ENCODE data around the gene QPRT.
"Not testable (repeated sequence)": the region's sequence is repeated elsewhere in the genome, so short reads cannot be mapped to it uniquely, and the experiment has no call there.

The QPRT gene

DNA sequence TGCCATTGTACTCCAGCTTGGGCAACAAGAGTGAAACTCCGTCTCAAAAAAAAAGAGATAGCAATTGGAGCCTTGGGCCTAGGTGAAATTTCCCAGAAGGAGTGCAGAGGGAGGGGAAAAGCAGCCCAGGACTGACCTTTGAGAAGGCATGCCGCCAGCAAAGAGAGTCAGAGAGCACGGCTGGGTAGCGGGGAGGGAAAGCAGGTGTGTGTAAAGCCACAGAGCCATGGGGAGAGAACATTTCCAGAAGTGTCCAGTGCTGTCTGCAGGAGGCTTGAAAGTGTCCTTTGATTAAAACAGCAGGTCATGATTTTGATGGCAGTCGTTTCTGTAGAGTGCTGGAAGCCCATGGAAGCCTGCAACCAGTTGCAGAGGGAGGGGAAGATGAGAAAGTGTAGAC, 58.7 kb downstream of the QPRT start:
- peaks cover 3% of the 10 kb centered on the region for H3K27me3 ChIP-seq (replicated peaks)
- H3K27ac ChIP-seq = no peak overlapping the region
- DNase-seq = no peak
- in situ Hi-C loops (cut with HindIII; ENCODE audit: low pct_ligation_motif_present, low sequenced_read_pairs) = no loop called here
- TF ChIP-seq, protein P1, sequence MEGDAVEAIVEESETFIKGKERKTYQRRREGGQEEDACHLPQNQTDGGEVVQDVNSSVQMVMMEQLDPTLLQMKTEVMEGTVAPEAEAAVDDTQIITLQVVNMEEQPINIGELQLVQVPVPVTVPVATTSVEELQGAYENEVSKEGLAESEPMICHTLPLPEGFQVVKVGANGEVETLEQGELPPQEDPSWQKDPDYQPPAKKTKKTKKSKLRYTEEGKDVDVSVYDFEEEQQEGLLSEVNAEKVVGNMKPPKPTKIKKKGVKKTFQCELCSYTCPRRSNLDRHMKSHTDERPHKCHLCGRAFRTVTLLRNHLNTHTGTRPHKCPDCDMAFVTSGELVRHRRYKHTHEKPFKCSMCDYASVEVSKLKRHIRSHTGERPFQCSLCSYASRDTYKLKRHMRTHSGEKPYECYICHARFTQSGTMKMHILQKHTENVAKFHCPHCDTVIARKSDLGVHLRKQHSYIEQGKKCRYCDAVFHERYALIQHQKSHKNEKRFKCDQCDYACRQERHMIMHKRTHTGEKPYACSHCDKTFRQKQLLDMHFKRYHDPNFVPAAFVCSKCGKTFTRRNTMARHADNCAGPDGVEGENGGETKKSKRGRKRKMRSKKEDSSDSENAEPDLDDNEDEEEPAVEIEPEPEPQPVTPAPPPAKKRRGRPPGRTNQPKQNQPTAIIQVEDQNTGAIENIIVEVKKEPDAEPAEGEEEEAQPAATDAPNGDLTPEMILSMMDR (IDR thresholded peaks at IDR 0.05; ENCODE audit: low read depth, low read length, missing control alignments) = no peak
- H3K4me3 ChIP-seq (ENCODE audit: low read depth, low read length) = no peak overlapping the region
- H3K36me3 ChIP-seq (replicated peaks) = no peaks in the 10 kb centered on the region

DNA sequence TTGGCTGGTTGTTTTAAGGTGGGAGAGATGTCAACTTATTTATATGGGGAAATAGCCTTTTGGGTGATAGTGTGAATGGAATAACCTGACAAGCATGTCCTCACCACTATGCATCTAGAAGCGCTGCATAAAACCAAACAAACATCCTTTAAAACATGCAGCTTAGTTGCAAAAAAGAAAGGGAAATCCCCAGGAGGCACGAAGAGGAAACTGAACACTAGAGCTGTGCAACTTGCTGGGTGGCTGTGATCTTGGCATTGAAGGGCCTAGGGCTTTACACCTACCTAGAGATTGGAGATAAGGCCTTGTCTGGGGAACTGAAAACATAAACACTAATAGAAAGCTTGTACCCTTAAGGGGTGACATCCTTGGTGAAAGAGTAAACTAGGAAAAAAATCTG, 59.5 kb downstream of the QPRT start:
- no peak for DNase-seq
- Histone ChIP-seq H3K27ac (no peak overlapping the region), H3K4me3 (ENCODE audit: low read depth, low read length) (no peak overlapping the region), H3K36me3 (replicated peaks) (no peaks in the 10 kb centered on the region), H3K27me3 (replicated peaks) (peaks cover 3% of the 10 kb centered on the region)
- TF ChIP-seq, protein P1 (IDR thresholded peaks at IDR 0.05; ENCODE audit: low read depth, low read length, missing control alignments) = no peak
- in situ Hi-C loops (cut with HindIII; ENCODE audit: low pct_ligation_motif_present, low sequenced_read_pairs) = no loop called here

DNA sequence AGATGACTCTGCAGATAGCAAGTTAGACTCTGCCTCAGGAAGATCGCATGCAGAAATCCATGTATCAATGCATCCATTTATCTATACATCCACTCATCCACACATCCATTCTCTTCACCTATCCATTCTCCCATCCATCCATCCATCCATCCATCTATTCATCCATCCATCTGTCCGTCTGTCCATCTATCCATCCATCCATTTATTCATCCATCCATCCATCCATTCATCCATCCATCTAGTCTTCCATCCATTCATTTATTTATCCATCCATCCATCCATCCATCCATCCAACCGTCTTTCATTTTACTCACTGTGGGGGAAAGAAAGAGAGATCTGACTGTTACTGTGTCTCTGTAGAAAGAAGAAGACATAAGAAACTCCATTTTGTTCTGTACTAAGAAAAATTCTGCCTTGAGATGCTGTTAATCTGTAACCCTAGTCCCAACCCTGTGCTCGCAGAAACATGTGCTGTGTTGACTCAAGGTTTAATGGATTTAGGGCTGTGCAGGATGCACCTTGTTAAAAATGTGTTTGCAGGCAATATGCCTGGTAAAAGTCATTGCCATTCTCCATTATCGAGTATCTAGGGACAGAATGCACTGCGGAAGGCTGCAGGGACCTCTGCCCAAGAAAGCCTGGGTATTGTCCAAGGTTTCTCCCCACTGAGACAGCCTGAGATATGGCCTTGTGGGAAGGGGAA, 61.1 kb downstream of the QPRT start:
- in situ Hi-C loops (cut with HindIII; ENCODE audit: low pct_ligation_motif_present, low sequenced_read_pairs); H3K4me3 ChIP-seq (ENCODE audit: low read depth, low read length); H3K27me3 ChIP-seq (replicated peaks); DNase-seq; H3K27ac ChIP-seq; H3K36me3 ChIP-seq (replicated peaks): not testable (repeated sequence)

DNA sequence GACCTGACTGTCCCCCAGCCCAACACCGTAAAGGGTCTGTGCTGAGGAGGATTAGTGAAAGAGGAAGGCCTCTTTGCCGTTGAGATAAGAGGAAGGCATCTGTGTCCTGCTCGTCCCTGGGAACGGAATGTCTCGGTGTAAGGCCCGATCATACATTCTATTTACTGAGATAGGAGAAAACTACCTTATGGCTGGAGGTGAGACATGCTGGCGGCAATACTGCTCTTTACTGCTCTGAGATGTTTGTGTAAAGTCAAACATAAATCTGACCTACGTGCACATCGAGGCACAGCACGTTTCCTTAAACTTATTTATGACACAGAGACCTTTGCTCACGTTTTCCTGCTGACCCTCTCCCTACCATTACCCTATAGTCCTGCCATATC, 61.6 kb downstream of the QPRT start:
- H3K4me3 ChIP-seq (ENCODE audit: low read depth, low read length); H3K36me3 ChIP-seq (replicated peaks); H3K27ac ChIP-seq; DNase-seq; H3K27me3 ChIP-seq (replicated peaks); in situ Hi-C loops (cut with HindIII; ENCODE audit: low pct_ligation_motif_present, low sequenced_read_pairs): not testable (repeated sequence)

DNA sequence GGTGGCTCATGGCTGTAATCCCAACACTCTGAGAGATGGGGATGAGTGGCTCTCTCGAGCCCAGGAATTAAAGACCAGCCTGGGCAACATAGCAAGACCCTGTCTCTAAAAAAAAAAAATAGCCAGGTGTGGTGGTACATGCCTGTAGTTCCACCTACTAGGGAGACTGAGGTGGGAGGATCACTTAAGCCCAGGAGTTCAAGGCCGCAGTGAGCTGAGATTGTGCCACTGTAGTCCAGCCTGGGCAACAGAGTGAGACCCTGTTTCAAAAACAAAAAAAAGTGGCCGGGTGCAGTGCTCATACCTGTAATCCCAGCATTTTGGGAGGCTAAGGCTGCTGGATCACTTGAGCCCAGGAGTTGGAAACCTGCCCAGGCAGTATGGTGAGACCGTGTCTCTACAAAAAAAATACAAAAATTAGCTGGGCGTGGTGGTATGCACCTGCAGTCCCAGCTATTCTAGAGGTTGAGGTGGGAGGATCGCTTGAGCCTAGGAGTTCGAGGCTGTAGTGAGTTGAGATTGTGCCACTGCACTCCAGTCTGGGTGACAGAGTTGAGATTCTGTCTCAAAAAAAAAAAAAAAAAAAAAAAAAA, 63.8 kb downstream of the QPRT start:
- Histone ChIP-seq H3K27me3 (replicated peaks) (peaks cover 3% of the 10 kb centered on the region), H3K36me3 (replicated peaks) (no peaks in the 10 kb centered on the region), H3K4me3 (ENCODE audit: low read depth, low read length) (no peak overlapping the region), H3K27ac (no peak overlapping the region)
- DNase-seq = no peak
- TF ChIP-seq, protein P1 (IDR thresholded peaks at IDR 0.05; ENCODE audit: low read depth, low read length, missing control alignments) = no peak
- in situ Hi-C loops (cut with HindIII; ENCODE audit: low pct_ligation_motif_present, low sequenced_read_pairs) = no loop called here

DNA sequence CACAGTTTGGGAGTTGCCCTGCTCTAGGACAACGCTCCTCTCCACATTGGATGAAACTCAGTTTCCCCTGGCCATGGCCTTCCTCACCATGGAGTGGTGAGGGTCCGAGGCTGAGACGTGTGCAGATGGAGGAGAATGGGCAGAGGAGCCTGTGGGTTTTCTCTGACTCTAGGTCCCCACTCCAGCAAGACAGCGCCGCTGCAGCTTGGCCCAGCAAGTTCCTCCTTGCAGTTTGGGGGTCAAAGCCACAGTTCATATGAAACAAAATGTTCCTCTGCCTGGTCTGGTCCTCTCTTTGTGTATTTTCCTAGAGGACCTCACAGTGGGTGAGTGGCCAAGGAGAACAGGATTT, 64.5 kb downstream of the QPRT start:
- no peaks in the 10 kb centered on the region for H3K36me3 ChIP-seq (replicated peaks)
- peaks cover 3% of the 10 kb centered on the region for H3K27me3 ChIP-seq (replicated peaks)
- TF ChIP-seq, protein P1 (IDR thresholded peaks at IDR 0.05; ENCODE audit: low read depth, low read length, missing control alignments) = no peak
- no peak overlapping the region for H3K4me3 ChIP-seq (ENCODE audit: low read depth, low read length)
- in situ Hi-C loops (cut with HindIII; ENCODE audit: low pct_ligation_motif_present, low sequenced_read_pairs) = no loop called here
- DNase-seq = no peak
- no peak overlapping the region for H3K27ac ChIP-seq
